ENCODE data around the gene ZNF451. TPM values are rescaled to one million over a fixed set of nuclear protein-coding genes. Genes with fewer than 3 reads are reported as not detected.

Gene ZNF451
- total RNA-seq, 2 donors from 2014 or later, result 30.3 to 35.0 TPM

- peak overlapping the region; percentile 48 to 87 (median 86) for H3K27ac ChIP-seq
- H3K36me3 ChIP-seq (replicated peaks in 1 of 2; ENCODE audit: insufficient read depth in 1 of 2, low read depth in 2 of 2), result no peaks in the 10 kb centered on the region
- H3K4me3 ChIP-seq, result peak overlapping the region; percentile 41 to 73
- no peaks in the 10 kb centered on the region for H3K9me3 ChIP-seq
- WGBS, 2 donors, result 4 to 7% methylated on average over 19 of the region's 19 CpGs
- H3K27me3 ChIP-seq, result no peaks in the 10 kb centered on the region
- DNase-seq, result peak in 1 of 4 donors; percentile 25
- TF ChIP-seq CTCF (IDR thresholded peaks at IDR 0.05) (no peak), POLR2A (IDR thresholded peaks at IDR 0.05) (no peak)
- peaks cover 11% of the 10 kb centered on the region for H3K4me1 ChIP-seq
- peak; percentile 1 for ATAC-seq
- intact Hi-C loops (cut with DNase I), result no loop called here
Observed at GRCh38 chr6:57173056-57173885, 83.3 kb downstream of the ZNF451 start.

- WGBS, 2 donors, result 57 to 74% methylated on average over 5 of the region's 5 CpGs
- Histone ChIP-seq H3K27ac (peak overlapping the region in 1 of 4 donors; percentile 21), H3K9me3 (no peaks in the 10 kb centered on the region), H3K27me3 (no peaks in the 10 kb centered on the region), H3K4me1 (peaks cover 13% of the 10 kb centered on the region), H3K4me3 (no peak overlapping the region), H3K36me3 (replicated peaks in 1 of 2; ENCODE audit: insufficient read depth in 1 of 2, low read depth in 2 of 2) (no peaks in the 10 kb centered on the region)
- DNase-seq (no peak), ATAC-seq (no peak)
- TF ChIP-seq CTCF (IDR thresholded peaks at IDR 0.05) (no peak), POLR2A (IDR thresholded peaks at IDR 0.05) (no peak)
- intact Hi-C loops (cut with DNase I), result no loop called here
Observed at GRCh38 chr6:57173886-57174510, 84.0 kb downstream of the ZNF451 start.

- DNase-seq (no peak), ATAC-seq (no peak)
- Histone ChIP-seq H3K4me3 (no peak overlapping the region), H3K27ac (no peak overlapping the region), H3K9me3 (no peaks in the 10 kb centered on the region), H3K36me3 (replicated peaks in 1 of 2; ENCODE audit: insufficient read depth in 1 of 2, low read depth in 2 of 2) (no peaks in the 10 kb centered on the region), H3K4me1 (peaks cover 16% of the 10 kb centered on the region), H3K27me3 (no peaks in the 10 kb centered on the region)
- intact Hi-C loops (cut with DNase I), result no loop called here
- no peak for TF ChIP-seq CTCF (IDR thresholded peaks at IDR 0.05)
- TF ChIP-seq POLR2A (IDR thresholded peaks at IDR 0.05), result no peak
- 91% methylated on average over 3 of the region's 3 CpGs for WGBS, 2 donors
Observed at GRCh38 chr6:57174511-57174907, 84.5 kb downstream of the ZNF451 start.

- H3K36me3 ChIP-seq (replicated peaks in 1 of 2; ENCODE audit: insufficient read depth in 1 of 2, low read depth in 2 of 2), result no peaks in the 10 kb centered on the region
- no peak overlapping the region for H3K4me3 ChIP-seq
- peak in 2 of 4 donors; percentile 11 to 20 for DNase-seq
- WGBS, 2 donors, result 85 to 88% methylated on average over 11 of the region's 11 CpGs
- intact Hi-C loops (cut with DNase I), result no loop called here
- peaks cover 16% of the 10 kb centered on the region for H3K4me1 ChIP-seq
- no peaks in the 10 kb centered on the region for H3K9me3 ChIP-seq
- H3K27me3 ChIP-seq, result no peaks in the 10 kb centered on the region
- TF ChIP-seq CTCF (IDR thresholded peaks at IDR 0.05) (no peak), POLR2A (IDR thresholded peaks at IDR 0.05) (no peak)
- peak; percentile 27 for ATAC-seq
- peak overlapping the region in 1 of 4 donors; percentile 8 for H3K27ac ChIP-seq
Observed at GRCh38 chr6:57177545-57178265, 87.7 kb downstream of the ZNF451 start.
